Activated T-cell treated with anti-CD3 and anti-CD28 coated beads, Interleukin-2, amount 50 U/mL, for 72 hours (primary cell): ENCODE measurements around the gene KLHL20. TPM values are rescaled to one million over a fixed set of nuclear protein-coding genes. Genes with fewer than 3 reads are reported as not detected.
A peak's percentile ranks its signal among the peaks of the same experiment; 100 is the strongest.
"Not testable (repeated sequence)": the region's sequence is repeated elsewhere in the genome, so short reads cannot be mapped to it uniquely, and the experiment has no call there.

Experiments used
- ATAC-seq, 2 donors: fragments of 150-1000 bp; cut with Tn5 transposase; replicated peaks in 1 of 2; 2 replicates each; pipeline ENCODE4 v1.10.0; 2021; ENCODE audit warnings: moderate library complexity in 2 of 2, mild to moderate bottlenecking in 1 of 2
- DNase-seq, 2 donors: peaks; one replicate each; pipeline ENCODE4 v3.0.0; 2021 to 2022; ENCODE audit warnings: mixed read lengths in 1 of 2
- H3K27ac Mint-ChIP-seq: one replicate; pipeline ENCODE4 v1.8.0; 2022; ENCODE audit warnings: mild to moderate bottlenecking, moderate library complexity, mixed read lengths
- H3K27me3 Mint-ChIP-seq: one replicate; pipeline ENCODE4 v1.8.0; 2022; ENCODE audit warnings: low read depth, mixed read lengths
- H3K36me3 Mint-ChIP-seq, 2 donors: one replicate each; pipeline ENCODE4 v1.8.0; 2022; ENCODE audit warnings: mixed read lengths in 2 of 2, mild to moderate bottlenecking in 1 of 2; ENCODE audit not compliant: insufficient read depth in 2 of 2
- H3K4me1 Mint-ChIP-seq: one replicate; pipeline ENCODE4 v1.8.0; 2022; ENCODE audit warnings: low read depth, mixed read lengths
- H3K4me3 Mint-ChIP-seq, 2 donors: one replicate each; pipeline ENCODE4 v1.8.0; 2022; ENCODE audit warnings: mild to moderate bottlenecking in 2 of 2, mixed read lengths in 2 of 2, moderate library complexity in 2 of 2
- H3K9me3 Mint-ChIP-seq, 2 donors: one replicate each; pipeline ENCODE4 v1.8.0; 2022; ENCODE audit warnings: mixed read lengths in 2 of 2
- total RNA-seq, 2 donors: library from RNA; stranded (reverse); gene quantifications; one replicate each; pipeline ENCODE4 v1.2.3, GENCODE V29; 2022

Gene KLHL20, protein sequence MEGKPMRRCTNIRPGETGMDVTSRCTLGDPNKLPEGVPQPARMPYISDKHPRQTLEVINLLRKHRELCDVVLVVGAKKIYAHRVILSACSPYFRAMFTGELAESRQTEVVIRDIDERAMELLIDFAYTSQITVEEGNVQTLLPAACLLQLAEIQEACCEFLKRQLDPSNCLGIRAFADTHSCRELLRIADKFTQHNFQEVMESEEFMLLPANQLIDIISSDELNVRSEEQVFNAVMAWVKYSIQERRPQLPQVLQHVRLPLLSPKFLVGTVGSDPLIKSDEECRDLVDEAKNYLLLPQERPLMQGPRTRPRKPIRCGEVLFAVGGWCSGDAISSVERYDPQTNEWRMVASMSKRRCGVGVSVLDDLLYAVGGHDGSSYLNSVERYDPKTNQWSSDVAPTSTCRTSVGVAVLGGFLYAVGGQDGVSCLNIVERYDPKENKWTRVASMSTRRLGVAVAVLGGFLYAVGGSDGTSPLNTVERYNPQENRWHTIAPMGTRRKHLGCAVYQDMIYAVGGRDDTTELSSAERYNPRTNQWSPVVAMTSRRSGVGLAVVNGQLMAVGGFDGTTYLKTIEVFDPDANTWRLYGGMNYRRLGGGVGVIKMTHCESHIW
- total RNA-seq: 10 to 100 TPM; 19.7 to 22.1 TPM

DNA sequence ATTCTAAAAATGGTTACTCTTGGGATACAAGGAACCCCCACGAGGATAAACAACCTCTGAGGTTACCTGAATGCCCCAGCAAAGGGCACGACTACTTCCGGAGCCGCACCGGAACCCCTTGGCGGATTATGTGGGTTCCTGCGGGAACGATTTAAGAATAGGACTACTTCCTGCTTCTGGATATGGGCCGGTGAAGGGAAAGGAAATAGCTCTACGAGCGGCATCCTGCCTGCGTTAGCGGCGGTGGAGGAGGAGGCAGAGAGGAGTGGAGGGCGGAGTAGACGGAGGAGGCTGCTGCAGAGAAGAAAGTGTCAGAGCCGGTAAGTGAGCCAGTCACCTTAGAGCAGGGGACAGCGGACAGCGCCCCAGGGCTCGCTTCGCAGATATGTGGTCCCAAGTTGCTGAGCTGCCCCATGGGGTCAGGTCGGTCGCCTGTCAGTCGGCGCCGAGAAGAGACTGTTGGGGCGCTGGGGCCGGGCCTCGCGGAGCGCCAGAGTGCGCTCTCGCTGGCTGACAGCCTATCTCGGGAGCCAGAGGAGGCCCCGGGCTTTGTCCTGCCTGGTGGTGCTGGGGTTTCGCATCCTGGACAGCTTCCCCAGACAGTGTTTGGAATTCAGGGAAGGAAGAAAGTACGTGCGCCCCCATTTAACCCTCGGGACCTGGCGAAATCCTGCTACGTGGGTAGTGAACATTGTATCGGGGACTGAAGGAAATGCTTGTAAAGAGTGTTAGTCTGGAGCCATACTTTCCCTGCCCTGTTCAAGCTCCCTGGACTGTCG is at the start of gene KLHL20:
Gene KLHL20, plus strand, starts transcription at position 223 of the 779 bp plus-strand sequence. CDS start 1,063 bp downstream, outside the sequence.
- ATAC-seq (peak; percentile 99), DNase-seq (peak; percentile 87 to 90)
- H3K4me1 Mint-ChIP-seq: peaks cover 30% of the 10 kb centered on the region
- H3K27me3 Mint-ChIP-seq: peaks cover 14% of the 10 kb centered on the region
- H3K36me3 Mint-ChIP-seq: peaks cover 4 to 5% of the 10 kb centered on the region in 2 donors
- H3K27ac Mint-ChIP-seq: peak within 1 kb of the TSS; percentile 99
- peaks cover 0 to 2% of the 10 kb centered on the region in 2 donors for H3K9me3 Mint-ChIP-seq
- H3K4me3 Mint-ChIP-seq: peak within 1 kb of the TSS; percentile 88 to 99

DNA sequence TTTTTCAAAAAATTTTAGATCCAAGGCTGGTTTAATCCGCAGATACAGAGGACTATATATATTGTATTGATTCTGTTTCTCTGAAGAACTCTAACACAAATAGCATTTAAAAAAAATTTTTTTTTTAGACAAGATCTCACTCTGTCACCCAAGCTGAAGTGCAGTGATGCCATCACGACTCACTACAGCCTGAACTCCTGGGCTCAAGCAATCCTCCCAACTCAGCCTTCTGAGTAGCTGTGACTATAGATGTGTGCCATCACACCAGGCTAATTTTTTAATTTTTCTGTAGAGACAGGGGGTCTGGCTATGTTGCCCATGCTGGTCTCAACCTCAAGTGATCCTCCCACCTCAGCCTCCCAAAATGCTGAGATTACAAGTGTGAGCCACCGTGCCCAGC is 48.1 kb upstream of the KLHL20 start:
- DNase-seq (no peak), ATAC-seq (no peak)
- no peak overlapping the region for H3K4me3 Mint-ChIP-seq
- H3K27me3 Mint-ChIP-seq: peaks cover 33% of the 10 kb centered on the region
- no peaks in the 10 kb centered on the region for H3K9me3 Mint-ChIP-seq
- H3K4me1 Mint-ChIP-seq: peaks cover 15% of the 10 kb centered on the region
- H3K36me3 Mint-ChIP-seq: no peaks in the 10 kb centered on the region
- H3K27ac Mint-ChIP-seq: no peak overlapping the region

DNA sequence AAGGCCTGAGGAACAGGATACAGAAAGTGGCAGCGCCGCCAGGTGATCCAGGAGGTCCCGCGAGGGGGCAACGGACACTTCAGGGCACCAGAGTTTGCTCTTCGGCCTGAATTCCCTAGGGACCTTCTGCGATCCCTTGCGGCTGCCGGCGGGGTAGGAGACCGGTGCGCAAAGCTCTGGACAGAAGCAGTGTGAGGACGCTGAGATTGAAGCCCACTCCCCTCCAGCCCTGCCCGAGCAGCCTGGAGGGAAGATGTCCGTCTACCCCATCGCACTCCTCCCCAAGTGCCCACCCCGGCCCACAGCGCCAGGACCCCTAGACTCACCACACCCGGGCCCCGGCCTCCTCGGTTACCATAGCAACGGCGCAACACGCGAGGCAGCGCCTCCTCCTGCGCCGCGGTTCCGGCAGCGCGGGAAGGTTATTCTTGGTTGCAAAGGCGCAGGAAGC is 45.3 kb upstream of the KLHL20 start, which contains the start of gene ANKRD45:
Gene ANKRD45, minus strand, starts transcription at position 361 of the 451 bp plus-strand sequence. CDS start 10,433 bp downstream, outside the sequence.
- H3K27ac Mint-ChIP-seq: no peak within 1 kb of the TSS
- no peaks in the 10 kb centered on the region for H3K9me3 Mint-ChIP-seq
- no peaks in the 10 kb centered on the region for H3K36me3 Mint-ChIP-seq
- H3K4me1 Mint-ChIP-seq: peaks cover 15% of the 10 kb centered on the region
- ATAC-seq: peak in 1 of 2 donors; percentile 44
- H3K4me3 Mint-ChIP-seq: peak within 1 kb of the TSS; percentile 69 to 73
- H3K27me3 Mint-ChIP-seq: peaks cover 33% of the 10 kb centered on the region
- peak; percentile 13 to 17 for DNase-seq

DNA sequence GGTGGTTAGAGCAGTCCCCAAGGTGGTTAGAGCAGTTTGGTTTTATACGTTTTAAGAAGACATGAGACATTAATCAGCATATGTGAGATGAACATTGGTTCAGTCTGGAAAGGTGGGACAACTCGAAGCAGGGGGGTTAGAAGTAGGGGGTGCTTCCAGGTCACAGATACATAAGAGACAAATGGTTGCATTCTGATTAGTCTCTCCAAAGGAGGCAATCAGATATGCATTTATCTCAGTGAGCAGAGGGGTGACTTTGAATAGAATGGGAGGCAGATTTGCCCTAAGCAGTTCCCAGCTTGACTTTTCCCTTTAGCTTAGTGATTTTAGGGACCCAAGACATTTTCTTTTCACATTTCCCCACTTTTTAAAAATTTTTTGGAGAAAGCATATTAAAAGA is 40.3 kb upstream of the KLHL20 start:
- peaks cover 17% of the 10 kb centered on the region for H3K27me3 Mint-ChIP-seq
- not testable (repeated sequence) for DNase-seq, ATAC-seq, H3K36me3 Mint-ChIP-seq, H3K27ac Mint-ChIP-seq, H3K9me3 Mint-ChIP-seq, H3K4me3 Mint-ChIP-seq, H3K4me1 Mint-ChIP-seq

DNA sequence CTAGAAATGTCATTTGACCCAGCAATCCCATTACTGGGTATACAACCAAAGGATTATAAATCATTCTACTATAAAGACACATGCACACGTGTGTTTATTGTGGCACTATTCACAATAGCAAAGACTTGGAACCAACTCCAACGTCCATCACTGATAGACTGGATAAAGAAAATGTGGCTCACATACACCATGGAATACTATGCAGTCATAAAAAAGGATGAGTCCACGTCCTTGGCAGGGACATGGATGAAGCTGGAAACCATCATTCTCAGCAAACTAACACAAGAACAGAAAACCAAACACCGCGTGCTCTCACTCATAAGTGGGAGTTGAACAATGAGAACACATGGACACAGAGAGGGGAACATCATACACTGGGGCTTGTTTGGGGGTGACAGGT is 34.6 kb upstream of the KLHL20 start:
- ATAC-seq, H3K9me3 Mint-ChIP-seq, DNase-seq, H3K4me1 Mint-ChIP-seq, H3K27ac Mint-ChIP-seq, H3K36me3 Mint-ChIP-seq, H3K27me3 Mint-ChIP-seq, H3K4me3 Mint-ChIP-seq: not testable (repeated sequence)

DNA sequence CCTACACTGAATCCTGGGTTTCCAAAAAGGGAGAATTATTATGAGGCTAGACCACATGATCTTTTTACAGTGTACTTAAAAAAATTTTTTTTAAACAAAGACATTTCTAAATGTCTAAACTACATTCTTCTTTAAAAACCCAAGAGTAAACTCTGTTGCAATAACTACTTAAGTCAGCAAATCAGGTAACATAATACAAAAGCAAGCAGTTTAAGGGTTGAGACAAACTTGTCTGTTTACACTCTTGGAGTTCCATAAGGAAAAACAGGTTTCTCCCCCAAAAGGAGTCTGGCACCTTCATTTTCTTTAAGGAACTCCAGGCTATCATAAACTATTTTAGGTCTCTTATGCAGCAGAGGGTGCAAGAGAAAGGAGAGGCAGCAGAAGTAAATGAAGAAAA is 32.6 kb upstream of the KLHL20 start:
- Mint-ChIP-seq H3K27me3 (no peaks in the 10 kb centered on the region), H3K4me1 (no peaks in the 10 kb centered on the region), H3K9me3 (peaks cover 2 to 8% of the 10 kb centered on the region in 2 donors), H3K27ac (no peak overlapping the region), H3K4me3 (no peak overlapping the region), H3K36me3 (peaks cover 0 to 4% of the 10 kb centered on the region in 2 donors)
- DNase-seq (no peak), ATAC-seq (no peak)

DNA sequence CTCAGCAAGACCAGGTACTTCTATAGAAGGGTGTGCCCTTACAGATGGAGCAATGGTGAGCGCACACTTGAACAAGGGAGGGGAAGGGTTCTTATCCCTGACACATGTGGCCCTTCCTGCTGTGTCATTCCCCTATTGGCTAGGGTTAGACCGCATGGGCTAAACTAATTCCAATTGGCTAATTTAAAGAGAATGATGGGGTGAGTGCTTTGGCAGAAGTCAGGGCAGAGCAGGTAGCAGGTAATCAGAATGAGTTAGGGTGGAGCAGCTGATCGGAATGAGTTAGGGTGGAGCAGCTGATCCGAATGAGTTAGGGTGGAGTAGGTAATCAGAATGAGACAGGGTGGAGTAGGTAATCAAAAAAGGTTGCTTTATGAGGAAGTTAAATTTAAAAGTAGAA is 30.9 kb upstream of the KLHL20 start:
- H3K4me3 Mint-ChIP-seq, H3K4me1 Mint-ChIP-seq, H3K9me3 Mint-ChIP-seq, H3K27me3 Mint-ChIP-seq, H3K36me3 Mint-ChIP-seq, ATAC-seq, H3K27ac Mint-ChIP-seq, DNase-seq: not testable (repeated sequence)

DNA sequence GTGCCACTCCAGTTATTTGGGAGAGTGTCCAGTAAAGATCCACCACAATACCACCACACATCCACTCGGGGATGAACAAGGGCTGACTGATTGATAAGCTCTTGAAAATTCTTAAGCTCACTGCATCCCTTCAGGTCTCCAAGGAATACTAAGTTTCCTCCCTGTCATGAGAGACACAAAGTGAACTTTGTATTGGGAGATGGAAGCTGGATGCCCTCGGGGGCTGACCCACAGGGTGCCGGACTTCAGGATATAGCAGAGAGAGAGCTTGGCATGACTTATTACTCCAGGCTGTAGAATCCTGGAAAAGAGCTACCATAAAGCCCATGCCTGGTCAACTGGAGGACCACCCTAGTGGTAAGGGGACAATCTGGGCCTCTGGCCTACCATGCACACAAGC is 29.7 kb upstream of the KLHL20 start:
- not testable (repeated sequence) for H3K9me3 Mint-ChIP-seq, ATAC-seq, DNase-seq, H3K27ac Mint-ChIP-seq, H3K27me3 Mint-ChIP-seq, H3K4me3 Mint-ChIP-seq, H3K36me3 Mint-ChIP-seq, H3K4me1 Mint-ChIP-seq

DNA sequence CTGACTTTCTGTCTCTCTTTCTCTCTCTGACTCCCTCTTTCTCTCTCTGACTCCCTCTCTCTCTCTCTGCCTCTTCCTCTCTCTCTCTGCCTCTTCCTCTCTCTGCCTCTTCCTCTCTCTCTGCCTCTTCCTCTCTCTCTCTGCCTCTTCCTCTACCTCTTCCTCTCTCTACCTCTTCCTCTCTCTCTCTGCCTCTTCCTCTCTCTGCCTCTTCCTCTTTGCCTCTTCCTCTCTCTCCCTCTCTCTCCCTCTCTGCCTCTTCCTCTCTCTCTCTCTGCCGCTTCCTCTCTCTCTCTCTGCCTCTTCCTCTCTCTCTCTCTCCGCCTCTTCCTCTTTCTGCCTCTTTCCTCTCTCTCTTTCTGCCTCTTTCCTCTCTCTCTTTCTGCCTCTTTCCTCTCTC is 26.5 kb upstream of the KLHL20 start:
- Mint-ChIP-seq H3K27ac (peak overlapping the region; percentile 9), H3K27me3 (no peaks in the 10 kb centered on the region)

DNA sequence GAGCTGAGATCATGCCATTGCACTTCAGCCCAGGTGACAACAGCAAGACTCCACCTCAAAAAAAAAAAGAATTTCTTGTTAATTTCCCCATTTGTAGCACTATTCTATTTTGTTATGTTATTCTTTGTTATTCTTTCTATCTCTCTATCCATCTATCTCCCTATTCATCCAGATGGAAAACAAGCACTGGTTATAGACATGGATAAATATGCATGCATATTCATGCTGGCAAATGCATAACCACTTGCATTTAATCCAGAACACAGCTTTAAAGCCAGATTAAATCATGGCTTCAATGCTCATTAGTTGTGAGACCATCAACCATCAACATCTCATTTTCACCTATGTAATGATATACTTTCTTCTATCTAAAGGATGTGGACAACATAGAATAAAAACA is 21.5 kb upstream of the KLHL20 start:
- H3K27ac Mint-ChIP-seq: no peak overlapping the region
- no peaks in the 10 kb centered on the region for H3K36me3 Mint-ChIP-seq
- no peak overlapping the region for H3K4me3 Mint-ChIP-seq
- peaks cover 0 to 2% of the 10 kb centered on the region in 2 donors for H3K9me3 Mint-ChIP-seq
- ATAC-seq: no peak
- no peaks in the 10 kb centered on the region for H3K4me1 Mint-ChIP-seq
- peaks cover 8% of the 10 kb centered on the region for H3K27me3 Mint-ChIP-seq
- DNase-seq: no peak

More for the DNA sequence above, 26.5 kb upstream of the KLHL20 start:
- Mint-ChIP-seq H3K4me3 (no peak overlapping the region), H3K36me3 (no peaks in the 10 kb centered on the region), H3K4me1 (no peaks in the 10 kb centered on the region), H3K9me3 (peaks cover 0 to 2% of the 10 kb centered on the region in 2 donors)
- ATAC-seq: no peak
- no peak for DNase-seq

DNA sequence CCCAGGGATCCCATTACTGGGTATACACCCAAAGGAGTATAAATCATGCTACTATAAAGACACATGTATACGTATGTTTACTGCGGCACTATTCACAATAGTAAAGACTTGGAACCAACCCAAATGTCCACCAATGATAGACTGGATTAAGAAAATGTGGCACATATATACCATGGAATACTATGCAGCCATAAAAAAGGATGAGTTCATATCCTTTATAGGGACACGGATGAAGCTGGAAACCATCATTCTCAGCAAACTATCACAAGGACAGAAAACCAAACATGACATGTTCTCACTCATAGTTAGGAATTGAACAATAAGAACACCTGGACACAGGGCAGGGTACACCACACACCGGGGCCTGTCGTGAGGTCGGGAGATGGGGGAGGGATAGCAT is 13.5 kb upstream of the KLHL20 start:
- H3K4me3 Mint-ChIP-seq, H3K9me3 Mint-ChIP-seq, ATAC-seq, H3K27ac Mint-ChIP-seq, H3K36me3 Mint-ChIP-seq, H3K4me1 Mint-ChIP-seq, DNase-seq: not testable (repeated sequence)
- H3K27me3 Mint-ChIP-seq: peaks cover 15% of the 10 kb centered on the region

DNA sequence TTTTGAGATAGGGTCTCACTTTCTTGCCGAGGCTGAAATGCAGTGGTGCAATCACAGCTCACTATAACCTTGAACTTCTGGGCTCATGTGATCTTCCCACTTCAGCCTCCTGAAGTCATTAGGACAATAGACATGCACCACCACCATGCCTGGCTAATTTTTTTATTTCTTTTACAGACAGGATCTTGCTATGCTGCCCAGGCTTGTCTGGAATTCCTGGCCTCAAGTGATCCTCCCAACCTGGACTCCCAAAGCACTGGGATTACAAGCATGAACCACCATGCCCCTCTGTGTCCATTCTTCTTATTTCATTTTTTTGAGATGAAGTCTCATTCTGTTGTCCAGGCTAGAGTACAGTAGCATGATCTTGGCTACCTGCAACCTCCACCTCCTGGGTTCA is 12.0 kb upstream of the KLHL20 start:
- H3K4me3 Mint-ChIP-seq: no peak overlapping the region
- H3K36me3 Mint-ChIP-seq: no peaks in the 10 kb centered on the region
- peaks cover 9% of the 10 kb centered on the region for H3K27me3 Mint-ChIP-seq
- DNase-seq (no peak), ATAC-seq (no peak)
- H3K27ac Mint-ChIP-seq: no peak overlapping the region
- no peaks in the 10 kb centered on the region for H3K9me3 Mint-ChIP-seq
- H3K4me1 Mint-ChIP-seq: no peaks in the 10 kb centered on the region

DNA sequence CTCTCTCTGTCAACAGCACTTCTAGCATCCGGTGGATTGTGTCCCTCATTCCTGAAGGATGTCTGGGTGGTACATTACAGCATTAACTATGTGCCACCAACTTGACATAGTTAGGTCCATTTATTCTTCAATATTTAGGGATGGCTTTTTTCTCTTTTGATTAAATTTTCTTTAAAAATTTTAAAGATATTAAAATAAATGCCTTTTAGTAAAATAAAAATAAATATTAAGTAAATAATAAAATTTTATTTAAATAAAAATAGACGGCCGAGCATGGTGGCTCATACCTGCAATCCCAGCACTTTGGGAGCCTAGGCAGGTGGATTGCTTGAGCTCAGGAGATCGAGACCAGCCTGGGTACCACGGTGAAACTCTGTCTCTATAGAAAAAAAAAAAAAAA is 9.7 kb upstream of the KLHL20 start:
- Mint-ChIP-seq H3K27ac (no peak overlapping the region), H3K9me3 (no peaks in the 10 kb centered on the region), H3K27me3 (peaks cover 10% of the 10 kb centered on the region), H3K36me3 (no peaks in the 10 kb centered on the region), H3K4me3 (no peak overlapping the region), H3K4me1 (no peaks in the 10 kb centered on the region)
- DNase-seq: no peak
- ATAC-seq: no peak
